Measurements from ENCODE around the gene RABGAP1L.

RABGAP1L gene

DNA sequence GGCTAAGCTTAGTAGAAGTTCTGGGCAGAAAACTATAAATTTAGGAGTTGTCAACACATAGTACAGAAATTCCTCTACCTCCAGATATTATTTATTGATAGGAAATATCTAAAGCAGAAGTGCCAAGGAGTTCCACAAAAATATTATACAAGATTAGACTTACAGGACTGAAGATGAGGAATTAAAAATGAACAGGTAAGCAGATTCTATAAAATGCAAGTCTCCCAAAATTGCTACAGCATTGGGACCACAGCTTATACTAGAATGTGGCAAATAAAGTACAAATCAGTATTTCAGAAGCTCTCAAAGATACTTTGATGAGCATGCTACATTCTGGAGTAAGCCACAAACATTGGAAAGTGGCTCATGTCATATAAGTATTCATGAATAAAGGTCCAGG, 790.3 kb downstream of the RABGAP1L start:
- H3K4me2 ChIP-seq (ENCODE audit: low read depth, low read length, poor library complexity, severe bottlenecking), result no peak overlapping the region
- TF ChIP-seq, protein P1, sequence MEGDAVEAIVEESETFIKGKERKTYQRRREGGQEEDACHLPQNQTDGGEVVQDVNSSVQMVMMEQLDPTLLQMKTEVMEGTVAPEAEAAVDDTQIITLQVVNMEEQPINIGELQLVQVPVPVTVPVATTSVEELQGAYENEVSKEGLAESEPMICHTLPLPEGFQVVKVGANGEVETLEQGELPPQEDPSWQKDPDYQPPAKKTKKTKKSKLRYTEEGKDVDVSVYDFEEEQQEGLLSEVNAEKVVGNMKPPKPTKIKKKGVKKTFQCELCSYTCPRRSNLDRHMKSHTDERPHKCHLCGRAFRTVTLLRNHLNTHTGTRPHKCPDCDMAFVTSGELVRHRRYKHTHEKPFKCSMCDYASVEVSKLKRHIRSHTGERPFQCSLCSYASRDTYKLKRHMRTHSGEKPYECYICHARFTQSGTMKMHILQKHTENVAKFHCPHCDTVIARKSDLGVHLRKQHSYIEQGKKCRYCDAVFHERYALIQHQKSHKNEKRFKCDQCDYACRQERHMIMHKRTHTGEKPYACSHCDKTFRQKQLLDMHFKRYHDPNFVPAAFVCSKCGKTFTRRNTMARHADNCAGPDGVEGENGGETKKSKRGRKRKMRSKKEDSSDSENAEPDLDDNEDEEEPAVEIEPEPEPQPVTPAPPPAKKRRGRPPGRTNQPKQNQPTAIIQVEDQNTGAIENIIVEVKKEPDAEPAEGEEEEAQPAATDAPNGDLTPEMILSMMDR (conservative IDR thresholded peaks at IDR 0.05; ENCODE audit: low read length), result no peak
- no peak for TF ChIP-seq EZH2phosphoT487 (IDR thresholded peaks at IDR 0.05; ENCODE audit: borderline replicate concordance)
- H3K9me3 ChIP-seq (ENCODE audit: insufficient read depth, low read depth, low read length), result no peaks in the 10 kb centered on the region
- H3K4me3 ChIP-seq (ENCODE audit: low read length, poor library complexity, severe bottlenecking), result no peak overlapping the region
- H3K9ac ChIP-seq (ENCODE audit: low read depth, low read length, poor library complexity, severe bottlenecking), result no peak overlapping the region
- no peaks in the 10 kb centered on the region for H4K20me1 ChIP-seq (ENCODE audit: insufficient read depth, low read length, poor library complexity, severe bottlenecking)
- no peaks in the 10 kb centered on the region for H3K79me2 ChIP-seq (ENCODE audit: insufficient read depth, low read length)
- no peaks in the 10 kb centered on the region for H3K27me3 ChIP-seq (ENCODE audit: insufficient read depth, low read length, poor library complexity, severe bottlenecking)
- no peaks in the 10 kb centered on the region for H3K4me1 ChIP-seq (ENCODE audit: insufficient read depth, low read length, poor library complexity, severe bottlenecking)
- H2AFZ ChIP-seq (ENCODE audit: low read length), result no peak overlapping the region
- no peaks in the 10 kb centered on the region for H3K36me3 ChIP-seq (ENCODE audit: insufficient read depth, low read length)
- H3K9me2 ChIP-seq (replicated peaks; ENCODE audit: low read depth, low read length), result no peaks in the 10 kb centered on the region
- no peaks in the 10 kb centered on the region for H3F3A ChIP-seq (ENCODE audit: low read depth)

DNA sequence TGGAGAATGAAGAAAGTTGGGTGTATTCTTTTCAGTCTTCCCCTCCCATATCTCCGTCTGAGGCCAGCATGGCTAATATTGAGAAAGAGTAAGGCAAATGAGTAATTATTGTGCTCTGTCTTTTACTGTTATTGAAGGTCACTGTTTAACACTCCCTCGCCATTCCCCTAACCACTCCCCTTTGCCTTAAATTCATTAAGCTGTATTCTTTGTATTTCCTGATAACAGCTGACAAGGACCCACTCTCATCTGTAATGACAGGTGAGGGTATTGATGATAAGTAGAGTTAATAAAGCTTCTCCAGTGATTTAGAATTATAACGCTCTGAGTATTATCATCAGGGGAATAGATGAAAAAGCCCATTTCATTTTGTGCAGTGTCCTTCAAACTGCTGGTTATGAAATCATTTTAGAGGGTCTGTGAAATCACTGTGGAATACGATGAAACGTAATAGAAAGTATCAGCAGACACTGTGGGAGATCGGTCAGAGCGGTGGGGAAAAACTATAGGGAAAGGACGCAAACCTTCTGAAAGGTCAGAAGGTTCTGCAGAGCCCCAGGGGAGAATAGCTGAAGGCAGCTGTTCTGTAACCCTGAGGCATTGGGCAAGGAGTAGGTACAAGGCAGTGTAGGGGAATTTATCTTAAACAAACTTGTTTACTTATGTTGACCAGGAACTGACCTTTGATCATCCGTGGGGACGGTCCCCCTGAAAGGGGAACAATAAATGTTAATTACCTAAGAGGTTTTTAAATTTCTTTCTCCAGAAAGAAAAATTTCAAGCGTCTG, 794.2 kb downstream of the RABGAP1L start:
- Histone ChIP-seq H3F3A (ENCODE audit: low read depth) (no peaks in the 10 kb centered on the region), H3K9me3 (ENCODE audit: insufficient read depth, low read depth, low read length) (no peaks in the 10 kb centered on the region), H4K20me1 (ENCODE audit: insufficient read depth, low read length, poor library complexity, severe bottlenecking) (no peaks in the 10 kb centered on the region), H2AFZ (ENCODE audit: low read length) (no peak overlapping the region), H3K4me2 (ENCODE audit: low read depth, low read length, poor library complexity, severe bottlenecking) (no peak overlapping the region), H3K36me3 (ENCODE audit: insufficient read depth, low read length) (no peaks in the 10 kb centered on the region; the same call in 1 of the 2 replicates), H3K79me2 (ENCODE audit: insufficient read depth, low read length) (no peaks in the 10 kb centered on the region), H3K4me1 (ENCODE audit: insufficient read depth, low read length, poor library complexity, severe bottlenecking) (no peaks in the 10 kb centered on the region), H3K9me2 (replicated peaks; ENCODE audit: low read depth, low read length) (no peaks in the 10 kb centered on the region), H3K9ac (ENCODE audit: low read depth, low read length, poor library complexity, severe bottlenecking) (no peak overlapping the region), H3K4me3 (ENCODE audit: low read length, poor library complexity, severe bottlenecking) (no peak overlapping the region), H3K27me3 (ENCODE audit: insufficient read depth, low read length, poor library complexity, severe bottlenecking) (no peaks in the 10 kb centered on the region)
- no peak for TF ChIP-seq EZH2phosphoT487 (IDR thresholded peaks at IDR 0.05; ENCODE audit: borderline replicate concordance)
- TF ChIP-seq, protein P1 (conservative IDR thresholded peaks at IDR 0.05; ENCODE audit: low read length), result no peak

DNA sequence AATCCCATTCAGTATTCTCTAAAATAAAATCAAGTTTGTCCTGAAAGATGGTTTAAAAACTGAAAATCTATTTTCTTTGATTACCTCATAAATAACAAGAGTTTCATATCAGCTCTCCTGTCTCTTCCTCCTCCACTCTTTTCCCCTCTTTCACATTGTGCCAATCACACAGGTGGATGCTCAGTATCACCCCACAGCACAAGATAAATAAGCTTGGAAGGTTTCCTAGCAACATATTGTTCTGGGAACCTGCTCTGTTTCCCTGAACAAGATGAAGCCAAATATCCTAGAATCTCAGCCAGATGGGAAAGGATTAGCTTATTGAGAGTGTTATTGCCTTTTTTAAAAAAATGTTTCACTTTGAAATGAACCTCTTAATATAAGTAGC, 794.7 kb downstream of the RABGAP1L start:
- H3K9ac ChIP-seq (ENCODE audit: low read depth, low read length, poor library complexity, severe bottlenecking), result no peak overlapping the region
- peaks cover 4% of the 10 kb centered on the region; the same call in 1 of the 2 replicates for H3K36me3 ChIP-seq (ENCODE audit: insufficient read depth, low read length)
- no peak overlapping the region for H2AFZ ChIP-seq (ENCODE audit: low read length)
- H3K4me3 ChIP-seq (ENCODE audit: low read length, poor library complexity, severe bottlenecking), result no peak overlapping the region
- no peaks in the 10 kb centered on the region for H3K27me3 ChIP-seq (ENCODE audit: insufficient read depth, low read length, poor library complexity, severe bottlenecking)
- no peaks in the 10 kb centered on the region for H3K9me3 ChIP-seq (ENCODE audit: insufficient read depth, low read depth, low read length)
- no peaks in the 10 kb centered on the region for H4K20me1 ChIP-seq (ENCODE audit: insufficient read depth, low read length, poor library complexity, severe bottlenecking)
- no peaks in the 10 kb centered on the region for H3F3A ChIP-seq (ENCODE audit: low read depth)
- no peaks in the 10 kb centered on the region for H3K79me2 ChIP-seq (ENCODE audit: insufficient read depth, low read length)
- H3K4me1 ChIP-seq (ENCODE audit: insufficient read depth, low read length, poor library complexity, severe bottlenecking), result no peaks in the 10 kb centered on the region
- H3K9me2 ChIP-seq (replicated peaks; ENCODE audit: low read depth, low read length), result no peaks in the 10 kb centered on the region
- TF ChIP-seq, protein P1 (conservative IDR thresholded peaks at IDR 0.05; ENCODE audit: low read length), result no peak
- no peak for TF ChIP-seq EZH2phosphoT487 (IDR thresholded peaks at IDR 0.05; ENCODE audit: borderline replicate concordance)
- no peak overlapping the region for H3K4me2 ChIP-seq (ENCODE audit: low read depth, low read length, poor library complexity, severe bottlenecking)
